GM12891 (cell line): Measurements from ENCODE around the gene INTS6.

ENCODE experiments used
- POLR2A ChIP-seq: IDR thresholded peaks from 2 replicates; pipeline ENCODE4 v1.6.1; 2011; ENCODE audit warnings: low read depth, low read length, control low read depth
- POLR2AphosphoS5 ChIP-seq: IDR thresholded peaks from 2 replicates; pipeline ENCODE4 v1.6.1; 2011; ENCODE audit warnings: low read depth, low read length, control low read depth

DNA sequence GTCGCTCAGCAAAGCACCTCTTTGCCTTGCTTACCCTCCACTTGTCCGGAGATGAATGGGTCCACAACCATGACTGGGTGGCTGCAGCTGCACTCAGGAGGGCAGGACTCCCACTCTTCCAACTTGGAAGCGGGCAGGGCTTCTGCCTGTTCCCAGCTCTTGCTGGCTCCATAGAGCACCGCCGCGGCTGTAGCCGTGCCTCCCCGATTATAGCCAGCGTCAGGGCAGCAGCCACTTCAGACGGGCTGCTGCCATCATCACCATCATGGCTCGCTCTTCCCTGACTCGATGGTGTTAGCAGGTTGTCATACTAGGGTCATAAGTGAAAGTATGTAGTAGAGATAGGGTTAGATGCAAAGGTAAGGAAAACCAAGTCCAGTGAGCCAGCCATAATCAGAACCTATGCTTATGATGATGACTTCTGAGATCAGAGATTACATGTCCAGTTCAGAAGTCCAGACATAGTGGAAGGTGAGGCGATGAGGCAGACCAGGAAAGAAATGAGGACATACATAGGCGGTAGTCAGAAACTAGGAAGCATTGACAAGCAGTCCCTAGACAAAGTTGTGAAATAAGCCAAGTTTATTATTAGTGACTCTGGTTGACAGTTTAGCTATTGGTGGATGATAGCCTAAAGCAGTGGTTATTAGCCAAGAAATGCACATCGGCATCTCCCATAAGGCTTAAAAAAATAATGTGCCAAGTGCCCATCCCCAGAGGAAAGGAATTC lies 4.4 kb upstream of the INTS6 start:
- no peak for TF ChIP-seq POLR2AphosphoS5
- TF ChIP-seq POLR2A: no peak
